Astrocyte of the cerebellum (primary cell): ENCODE measurements around the gene MMP17.

ENCODE experiments used
- DNase-seq: peaks from one replicate; pipeline ENCODE4 v3.0.0-alpha.2; 2011; ENCODE audit warnings: low read depth
- H3K4me3 ChIP-seq: 2 replicates; pipeline ENCODE4 v1.5.1; 2011; ENCODE audit warnings: mild to moderate bottlenecking, low read depth, low read length, moderate library complexity
- CTCF ChIP-seq: IDR thresholded peaks from 2 replicates; pipeline ENCODE4 v1.5.1; 2012; ENCODE audit warnings: low read length, low read depth, moderate library complexity, mild to moderate bottlenecking; ENCODE audit errors: missing control alignments
- in situ Hi-C: cut with HindIII; loops from 2 replicates; pipeline ENCODE4 v1.10.0; 2017; ENCODE audit warnings: low sequenced_read_pairs

MMP17 gene

GRCh38 chr12:131833288-131833895 is 5.2 kb downstream of the MMP17 start:
- H3K4me3 ChIP-seq = no peak overlapping the region
- in situ Hi-C loops = no loop called here
- TF ChIP-seq CTCF = no peak
- no peak for DNase-seq

- DNase-seq = no peak
- in situ Hi-C loops = no loop called here
- no peak overlapping the region for H3K4me3 ChIP-seq
- peak; percentile 70 for TF ChIP-seq CTCF
These were observed 5.9 kb downstream of the MMP17 start for GRCh38 chr12:131833896-131834641.

- H3K4me3 ChIP-seq = no peak overlapping the region
- in situ Hi-C loops = no loop called here
- TF ChIP-seq CTCF = no peak
These were observed 6.8 kb downstream of the MMP17 start for GRCh38 chr12:131834798-131835615.

GRCh38 chr12:131835616-131836171 is 7.5 kb downstream of the MMP17 start:
- no peak for DNase-seq
- in situ Hi-C loops = no loop called here
- TF ChIP-seq CTCF = no peak
- H3K4me3 ChIP-seq = no peak overlapping the region

More at GRCh38 chr12:131834798-131835615, 6.8 kb downstream of the MMP17 start:
- no peak for DNase-seq

GRCh38 chr12:131836193-131836592 is 8.0 kb downstream of the MMP17 start:
- DNase-seq = no peak
- H3K4me3 ChIP-seq = no peak overlapping the region
- in situ Hi-C loops = no loop called here
- TF ChIP-seq CTCF = peak; percentile 40

- DNase-seq = no peak
- H3K4me3 ChIP-seq = no peak overlapping the region
- in situ Hi-C loops = no loop called here
- TF ChIP-seq CTCF = no peak
These were observed 8.7 kb downstream of the MMP17 start for GRCh38 chr12:131836714-131837397.
